Measurements from ENCODE around the gene IL11. TPM values are rescaled to one million over a fixed set of nuclear protein-coding genes. Genes with fewer than 3 reads are reported as not detected.

The IL11 gene
- total and polyA plus RNA-seq, 2 experiments from 2014 or later, result 6.7 to 28.7 TPM

DNA sequence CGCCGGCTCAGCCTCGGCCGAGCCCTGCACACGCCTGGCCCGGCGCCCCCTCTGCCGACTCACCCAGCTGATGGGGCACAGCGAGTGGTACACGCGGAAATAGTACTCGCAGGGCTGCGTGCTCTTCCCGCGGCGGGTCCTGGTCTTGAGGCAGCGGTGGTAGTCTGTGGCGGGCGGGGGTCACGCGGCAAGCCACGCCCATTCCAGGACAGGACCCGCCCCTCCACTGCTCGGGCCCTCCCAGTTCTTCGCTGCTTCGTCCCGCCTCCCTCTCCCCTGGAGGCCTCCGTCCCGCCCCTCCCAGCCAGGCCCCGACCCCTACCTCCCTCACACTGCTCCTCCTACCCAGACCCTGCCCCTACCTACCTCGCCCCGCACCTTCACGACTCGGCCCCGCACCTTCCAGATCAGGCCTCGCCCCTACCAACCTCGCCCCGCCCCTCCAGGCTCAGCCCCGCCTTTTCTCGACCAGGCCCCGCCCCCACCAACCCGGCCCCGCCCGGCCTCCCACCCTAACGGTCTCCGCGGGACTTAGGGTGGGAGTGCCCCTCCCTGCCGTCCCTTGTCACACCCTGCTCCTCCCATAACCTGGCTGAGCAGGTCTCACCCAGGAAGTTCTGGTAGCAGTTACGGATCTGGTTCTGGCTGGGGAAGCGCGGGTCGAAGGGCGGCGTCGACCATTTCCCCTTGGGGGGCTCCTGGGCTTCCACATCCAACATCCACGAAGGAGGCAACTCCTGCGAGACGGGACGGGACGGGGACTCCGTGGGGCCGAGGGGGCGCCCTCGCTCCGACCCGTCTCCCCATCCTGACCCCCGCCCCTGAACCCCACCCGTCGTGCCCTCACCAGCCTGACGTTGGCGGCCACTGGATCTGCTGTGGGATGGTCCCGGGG, 16.2 kb downstream of the IL11 start:
- TF ChIP-seq EZH2 (IDR thresholded peaks at IDR 0.05; ENCODE audit: insufficient read depth, poor library complexity, severe bottlenecking), result no peak
- no peak for TF ChIP-seq EZH2phosphoT487 (IDR thresholded peaks at IDR 0.05; ENCODE audit: insufficient read depth, low read depth)
- H3K27ac ChIP-seq, result no peak overlapping the region
- H3K9me3 ChIP-seq (ENCODE audit: low read depth), result no peaks in the 10 kb centered on the region
- no peaks in the 10 kb centered on the region for H3K36me3 ChIP-seq (ENCODE audit: low read depth)
- 1 to 5% methylated on average over 30 to 72 of the region's 72 CpGs for WGBS, 2 experiments (ENCODE audit: low coverage in 1 of 2, low lambda C conversion rate in 2 of 2, missing lambda C conversion rate in 2 of 2)
- no peaks in the 10 kb centered on the region for H3K79me2 ChIP-seq (ENCODE audit: insufficient read depth)
- in situ Hi-C loops (cut with MboI), result no loop called here
- DNase-seq, result peak; percentile 78
- peak overlapping the region; percentile 67 for H3K4me3 ChIP-seq
- H3K4me1 ChIP-seq (ENCODE audit: insufficient read depth), result no peaks in the 10 kb centered on the region
- no peaks in the 10 kb centered on the region for H4K20me1 ChIP-seq (ENCODE audit: insufficient read depth)
- peaks cover 40% of the 10 kb centered on the region for H3K27me3 ChIP-seq (replicated peaks; ENCODE audit: insufficient read depth)
- peak overlapping the region; percentile 75 for H3K4me2 ChIP-seq (ENCODE audit: unreplicated experiment)
- peak overlapping the region; percentile 54 for H2AFZ ChIP-seq
- peak overlapping the region; percentile 20; the same call in 1 of the 2 replicates for H3K9ac ChIP-seq
- H3K9me2 ChIP-seq (ENCODE audit: insufficient read depth), result no peaks in the 10 kb centered on the region
- H3F3A ChIP-seq (ENCODE audit: insufficient read depth), result no peaks in the 10 kb centered on the region

DNA sequence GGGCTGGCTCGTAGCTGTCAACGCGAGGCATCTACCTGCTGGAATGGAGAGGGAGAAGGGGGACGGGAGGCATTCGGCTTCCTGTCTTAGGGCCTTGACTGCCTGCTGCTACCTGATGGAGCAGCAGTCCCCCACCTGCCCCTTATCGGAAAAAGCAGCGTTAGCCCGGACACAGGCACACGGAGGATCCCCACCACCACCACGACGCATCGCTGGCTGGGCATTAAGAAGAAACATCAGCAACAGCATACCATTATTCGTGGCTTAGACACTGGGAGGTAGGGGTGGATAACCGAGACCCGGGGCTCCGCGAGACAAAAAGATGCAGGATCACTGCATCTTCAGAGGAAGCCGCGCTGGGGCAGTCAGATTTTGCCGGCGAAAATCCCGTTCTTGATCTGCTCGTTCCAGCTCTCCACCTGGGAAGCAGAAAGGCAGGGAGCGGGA, 16.9 kb downstream of the IL11 start:
- H2AFZ ChIP-seq, result peak overlapping the region; percentile 54
- DNase-seq, result no peak
- H3K27me3 ChIP-seq (replicated peaks; ENCODE audit: insufficient read depth), result peaks cover 40% of the 10 kb centered on the region
- no peaks in the 10 kb centered on the region for H3K9me2 ChIP-seq (ENCODE audit: insufficient read depth)
- H3K79me2 ChIP-seq (ENCODE audit: insufficient read depth), result no peaks in the 10 kb centered on the region
- H3K4me1 ChIP-seq (ENCODE audit: insufficient read depth), result no peaks in the 10 kb centered on the region
- H3K4me3 ChIP-seq, result peak overlapping the region; percentile 67
- no peaks in the 10 kb centered on the region for H3F3A ChIP-seq (ENCODE audit: insufficient read depth)
- H3K27ac ChIP-seq, result no peak overlapping the region
- peak overlapping the region; percentile 20; the same call in 1 of the 2 replicates for H3K9ac ChIP-seq
- in situ Hi-C loops (cut with MboI), result no loop called here
- peak overlapping the region; percentile 75 for H3K4me2 ChIP-seq (ENCODE audit: unreplicated experiment)
- 0 to 3% methylated on average over 23 to 24 of the region's 24 CpGs for WGBS, 2 experiments (ENCODE audit: low coverage in 1 of 2, low lambda C conversion rate in 2 of 2, missing lambda C conversion rate in 2 of 2)
- H3K9me3 ChIP-seq (ENCODE audit: low read depth), result no peaks in the 10 kb centered on the region
- TF ChIP-seq EZH2 (IDR thresholded peaks at IDR 0.05; ENCODE audit: insufficient read depth, poor library complexity, severe bottlenecking) (peak; percentile 73), EZH2phosphoT487 (IDR thresholded peaks at IDR 0.05; ENCODE audit: insufficient read depth, low read depth) (no peak)
- H3K36me3 ChIP-seq (ENCODE audit: low read depth), result no peaks in the 10 kb centered on the region
- no peaks in the 10 kb centered on the region for H4K20me1 ChIP-seq (ENCODE audit: insufficient read depth)

DNA sequence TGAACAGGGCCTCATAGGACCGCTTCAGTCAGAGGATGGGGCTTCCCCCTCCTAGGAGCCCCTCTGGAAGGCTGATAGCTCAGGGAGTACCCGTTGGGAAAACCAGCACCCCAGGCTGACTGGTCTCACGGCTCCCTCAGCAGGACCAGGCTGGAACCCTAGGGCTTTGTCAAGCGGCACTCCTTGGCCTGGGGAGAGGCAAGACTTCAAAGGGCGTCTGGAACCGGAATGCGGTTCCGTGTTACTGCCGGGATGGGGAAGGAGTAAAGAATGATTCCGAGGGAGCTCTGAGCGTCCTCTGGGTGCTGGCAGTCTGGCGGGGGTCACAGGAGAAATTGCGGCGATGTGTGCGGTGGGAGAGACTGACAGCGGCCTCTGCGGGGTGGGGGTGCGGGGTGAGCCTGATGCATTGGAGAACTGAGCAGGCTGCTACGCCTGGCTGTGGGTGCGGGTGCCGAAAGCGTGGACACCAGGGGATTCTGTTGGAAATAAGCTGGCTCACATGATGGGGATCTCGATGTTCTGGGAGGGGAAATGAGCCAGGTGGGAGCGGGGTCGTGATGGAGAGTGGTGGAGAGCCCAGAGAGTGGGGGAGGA, 17.6 kb downstream of the IL11 start:
- 38 to 46% methylated on average over 25 of the region's 25 CpGs for WGBS, 2 experiments (ENCODE audit: low coverage in 1 of 2, low lambda C conversion rate in 2 of 2, missing lambda C conversion rate in 2 of 2)
- in situ Hi-C loops (cut with MboI), result no loop called here
- Histone ChIP-seq H2AFZ (no peak overlapping the region), H3K79me2 (ENCODE audit: insufficient read depth) (no peaks in the 10 kb centered on the region), H3K9me3 (ENCODE audit: low read depth) (no peaks in the 10 kb centered on the region), H3K27me3 (replicated peaks; ENCODE audit: insufficient read depth) (peaks cover 40% of the 10 kb centered on the region), H3F3A (ENCODE audit: insufficient read depth) (no peaks in the 10 kb centered on the region), H3K4me1 (ENCODE audit: insufficient read depth) (no peaks in the 10 kb centered on the region), H3K36me3 (ENCODE audit: low read depth) (no peaks in the 10 kb centered on the region), H3K9ac (no peak overlapping the region), H4K20me1 (ENCODE audit: insufficient read depth) (no peaks in the 10 kb centered on the region), H3K27ac (no peak overlapping the region), H3K4me3 (no peak overlapping the region), H3K9me2 (ENCODE audit: insufficient read depth) (no peaks in the 10 kb centered on the region), H3K4me2 (ENCODE audit: unreplicated experiment) (no peak overlapping the region)
- no peak for TF ChIP-seq EZH2phosphoT487 (IDR thresholded peaks at IDR 0.05; ENCODE audit: insufficient read depth, low read depth)
- no peak for TF ChIP-seq EZH2 (IDR thresholded peaks at IDR 0.05; ENCODE audit: insufficient read depth, poor library complexity, severe bottlenecking)
- no peak for DNase-seq

DNA sequence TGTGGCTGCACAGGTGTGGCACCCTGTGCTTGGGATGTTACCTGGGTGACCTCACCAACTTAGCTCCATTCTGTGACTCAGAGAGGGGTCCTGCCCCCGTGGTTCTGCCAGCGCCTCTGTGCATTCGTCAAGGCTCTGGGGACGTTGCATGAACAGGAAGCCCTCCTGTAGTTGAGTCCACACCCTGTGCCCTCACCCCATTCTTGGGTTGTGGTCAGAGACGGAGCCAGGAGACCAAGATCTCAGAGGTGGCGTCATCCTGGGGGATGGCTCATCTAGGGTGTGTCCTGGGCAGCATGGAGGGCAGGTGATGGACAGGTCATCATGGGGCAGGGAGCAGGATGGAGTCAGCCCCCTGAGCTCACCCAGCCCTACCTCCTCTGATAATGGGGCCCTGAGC, 18.2 kb downstream of the IL11 start:
- Histone ChIP-seq H2AFZ (no peak overlapping the region), H3K9me2 (ENCODE audit: insufficient read depth) (no peaks in the 10 kb centered on the region), H3K36me3 (ENCODE audit: low read depth) (no peaks in the 10 kb centered on the region), H3K27me3 (replicated peaks; ENCODE audit: insufficient read depth) (peaks cover 40% of the 10 kb centered on the region), H3K27ac (no peak overlapping the region), H4K20me1 (ENCODE audit: insufficient read depth) (no peaks in the 10 kb centered on the region), H3K4me3 (no peak overlapping the region), H3K4me1 (ENCODE audit: insufficient read depth) (no peaks in the 10 kb centered on the region), H3F3A (ENCODE audit: insufficient read depth) (no peaks in the 10 kb centered on the region), H3K9me3 (ENCODE audit: low read depth) (no peaks in the 10 kb centered on the region), H3K9ac (no peak overlapping the region), H3K4me2 (ENCODE audit: unreplicated experiment) (no peak overlapping the region), H3K79me2 (ENCODE audit: insufficient read depth) (no peaks in the 10 kb centered on the region)
- DNase-seq, result no peak
- TF ChIP-seq EZH2 (IDR thresholded peaks at IDR 0.05; ENCODE audit: insufficient read depth, poor library complexity, severe bottlenecking) (no peak), EZH2phosphoT487 (IDR thresholded peaks at IDR 0.05; ENCODE audit: insufficient read depth, low read depth) (no peak)
- whole genome bisulfite sequencing, 2 experiments (ENCODE audit: low coverage in 1 of 2, low lambda C conversion rate in 2 of 2, missing lambda C conversion rate in 2 of 2), result 70 to 73% methylated on average over 6 of the region's 6 CpGs
- in situ Hi-C loops (cut with MboI), result no loop called here
